GM12878 (cell line): Measurements from ENCODE around the gene SH3D19. TPM values are rescaled to one million over a fixed set of nuclear protein-coding genes. Genes with fewer than 3 reads are reported as not detected.

Experiments
- ATAC-seq: fragments of 200-7000 bp; cut with Tn5 transposase; 3 replicates; pipeline ENCODE4 v1.9.1; 2020; ENCODE audit warnings: mild to moderate bottlenecking, moderate library complexity
- BruUV-seq: library from RNA; stranded (reverse); fragments of 400-500 nt; replicated peaks from 2 replicates; lab custom pipeline; 2021; lab: Mats Ljungman, UMichigan
- CTCF ChIA-PET: fragments of 300-600 bp; sonication (Branson Sonifier 250); formaldehyde crosslinking; extraction: SDS; loops from one replicate; lab custom pipeline; 2021; ENCODE audit warnings: inconsistent platforms; lab: Yijun Ruan, JAX
- POLR2A ChIA-PET: fragments of 350-600 bp; formaldehyde crosslinking; extraction: SDS; loops from one replicate; lab custom pipeline; 2021; ENCODE audit warnings: inconsistent platforms; lab: Charles Lee
- RAD21 ChIA-PET: fragments of 300-600 bp; sonication (Branson Sonifier 250); formaldehyde crosslinking; loops from one replicate; lab custom pipeline; 2023; ENCODE audit warnings: antibody characterized with exemption; ENCODE audit not compliant: unreplicated experiment; lab: Charles Lee
- SMC1A ChIA-PET: fragments of 300-600 bp; sonication (Branson Sonifier 250); formaldehyde crosslinking; loops from one replicate; lab custom pipeline; 2023; ENCODE audit not compliant: unreplicated experiment, uncharacterized antibody; lab: Charles Lee
- DNase-seq: peaks from one replicate; pipeline ENCODE4 v3.0.0-alpha.2; 2011; ENCODE audit warnings: low read depth, low spot score
- FAIRE-seq: peaks from 3 replicates; lab custom pipeline; 2011; peaks lifted over from hg19 to GRCh38; lab: Jason Lieb, UNC
- H2AFZ ChIP-seq: 2 replicates; pipeline ENCODE4 v1.6.0; 2011; ENCODE audit warnings: low read depth, low read length, control low read depth; ENCODE audit not compliant: control insufficient read depth
- H3K27ac ChIP-seq: 2 replicates; pipeline ENCODE4 v1.5.1; 2011; ENCODE audit warnings: control low read depth; ENCODE audit not compliant: control insufficient read depth, insufficient read depth
- H3K27me3 ChIP-seq, 2 experiments: replicated peaks in 1 of 2; 2 replicates each; pipeline versions ENCODE4 v1.6.0 to v1.6.1; 2011; ENCODE audit warnings: low read length in 1 of 2; ENCODE audit not compliant: control insufficient read depth in 2 of 2, insufficient read depth in 2 of 2
- H3K36me3 ChIP-seq, 2 experiments: 2 replicates each; pipeline ENCODE4 v1.5.1; 2011; ENCODE audit warnings: low read length in 1 of 2; ENCODE audit not compliant: control insufficient read depth in 2 of 2, insufficient read depth in 2 of 2
- H3K4me1 ChIP-seq: 2 replicates; pipeline ENCODE4 v1.6.1; 2011; ENCODE audit warnings: mild to moderate bottlenecking, low read length, moderate library complexity, mixed read lengths; ENCODE audit not compliant: control insufficient read depth, insufficient read depth
- H3K4me2 ChIP-seq: 2 replicates; pipeline ENCODE4 v1.6.0; 2011; ENCODE audit warnings: control low read depth; ENCODE audit not compliant: control insufficient read depth, insufficient read depth
- H3K4me3 ChIP-seq: fragments of 200-600 bp; sonication (generic); 2 replicates; pipeline ENCODE4 v1.5.1; 2016
- H3K79me2 ChIP-seq: 2 replicates; pipeline ENCODE4 v1.6.0; 2011; ENCODE audit warnings: low read length; ENCODE audit not compliant: control insufficient read depth, insufficient read depth
- H3K9ac ChIP-seq: 2 replicates; pipeline ENCODE4 v1.8.0; 2011; ENCODE audit warnings: low read length, control low read depth, mixed read lengths; ENCODE audit not compliant: control insufficient read depth, insufficient read depth
- H3K9me3 ChIP-seq: replicated peaks from 3 replicates; pipeline ENCODE4 v1.5.1; 2011; ENCODE audit warnings: mild to moderate bottlenecking, low read length; ENCODE audit not compliant: control insufficient read depth, insufficient read depth
- H4K20me1 ChIP-seq: 2 replicates; pipeline ENCODE4 v1.6.0; 2011; ENCODE audit not compliant: control insufficient read depth, insufficient read depth
- JUNB ChIP-seq: IDR thresholded peaks from 2 replicates; pipeline ENCODE4 v1.6.1; 2016; ENCODE audit warnings: antibody characterized with exemption, mild to moderate bottlenecking
- KDM1A ChIP-seq: fragments of 200-600 bp; sonication (generic); IDR thresholded peaks from 2 replicates; pipeline ENCODE4 v1.6.1; 2016; ENCODE audit warnings: borderline replicate concordance
- MEF2A ChIP-seq: IDR thresholded peaks from 2 replicates; pipeline ENCODE4 v1.6.1; 2011; ENCODE audit warnings: low read depth, mild to moderate bottlenecking, low read length, moderate library complexity; ENCODE audit not compliant: insufficient read depth
- MEF2B ChIP-seq: fragments of 450-650 bp; IDR thresholded peaks from 2 replicates; pipeline ENCODE4 v1.6.1; 2018; ENCODE audit warnings: mild to moderate bottlenecking, moderate library complexity; ENCODE audit not compliant: partially characterized antibody, poor library complexity, severe bottlenecking
- NFXL1 ChIP-seq: fragments of 450-650 bp; IDR thresholded peaks from 2 replicates; pipeline ENCODE4 v1.6.1; 2017; ENCODE audit warnings: antibody characterized with exemption, mild to moderate bottlenecking, borderline replicate concordance
- NR2F1 ChIP-seq: fragments of 450-650 bp; conservative IDR thresholded peaks from 2 replicates; pipeline ENCODE4 v1.6.1; 2017; ENCODE audit warnings: mild to moderate bottlenecking
- NRF1 ChIP-seq: conservative IDR thresholded peaks from 2 replicates; pipeline ENCODE4 v1.6.1; 2011; ENCODE audit warnings: mild to moderate bottlenecking, low read depth, low read length, improper control_type of control experiment
- SPI1 ChIP-seq: IDR thresholded peaks from 2 replicates; pipeline ENCODE4 v1.6.1; 2011; ENCODE audit warnings: low read depth, mild to moderate bottlenecking, low read length, moderate library complexity, borderline replicate concordance; ENCODE audit not compliant: insufficient read depth
- WGBS: methylation state at CpG from one replicate; pipeline ENCODE4 v1.1.6; 2016; ENCODE audit warnings: low lambda C conversion rate; ENCODE audit not compliant: insufficient replicate concordance, insufficient coverage; ENCODE audit errors: missing lambda C conversion rate; 5-methylcytosine and 5-hydroxymethylcytosine counted together
- in situ Hi-C: fragments of 300-500 bp; cut with MboI; formaldehyde crosslinking; loops from 9 replicates; pipeline ENCODE4 v1.14.3; 2018; ENCODE audit warnings: mixed read lengths
- intact Hi-C: fragments of 100-400 bp; cut with micrococcal nuclease; formaldehyde crosslinking; loops from one replicate; pipeline ENCODE4 v1.14.2; 2022; ENCODE audit not compliant: unreplicated experiment
- polyA plus RNA-seq, 11 experiments: library from polyadenylated mRNA; depleted of rRNA in 4 of 11; unstranded in 6 of 11; stranded (reverse) in 5 of 11; fragments of >200 nt; fragmentation: Nextera tagmentation in 4 of 11; fragmentation: Illumina TruSeq in 1 of 11; extraction: Ambion mirVana in 4 of 11; extraction: Trizol in 1 of 11; gene quantifications; 1 replicate in 1 of 11; 2 replicates in 10 of 11; pipeline versions ENCODE4 v1.2.1 to v1.2.3, GENCODE V29; 2011 to 2016; ENCODE audit warnings: inconsistent platforms in 2 of 11, missing spikeins in 2 of 11, low read depth in 1 of 11
- total RNA-seq, 4 experiments: library from RNA; depleted of rRNA in 3 of 4; stranded (reverse); fragments of >200 nt in 3 of 4; fragmentation: Illumina TruSeq in 1 of 4; extraction: Trizol in 1 of 4; gene quantifications; 2 replicates each; pipeline versions ENCODE4 v1.2.1 to v1.2.3, GENCODE V29; 2013 to 2021

SH3D19 gene
- total and polyA plus RNA-seq, 10 of the 15 experiments (the other 5 are each of a cell fraction or from before 2014, with no cell fraction given) = 0.03 to 6.9 (median 0.33) TPM; not detected in 3

- no peaks in the 10 kb centered on the region for H3K4me1 ChIP-seq
- H3K79me2 ChIP-seq = no peaks in the 10 kb centered on the region
- intact Hi-C loops (no loop called here), in situ Hi-C loops (no loop called here)
- ChIA-PET CTCF (no interaction called here), POLR2A (no interaction called here), RAD21 (no interaction called here), SMC1A (interaction anchor here (0.6 to 0.8 kb wide), 2 partner anchors 12 to 84 kb away, joined by 3 read pairs; no protein-coding TSS in a partner anchor)
- no peak overlapping the region for H2AFZ ChIP-seq
- no peaks in the 10 kb centered on the region for H3K27me3 ChIP-seq
- no peak for ATAC-seq
- DNase-seq = no peak
- TF ChIP-seq KDM1A (no peak), JUNB (no peak), NFXL1 (no peak), MEF2A (no peak), NRF1 (no peak)
- no peak overlapping the region for H3K4me2 ChIP-seq
- whole genome bisulfite sequencing = 34% methylated on average over 6 of the region's 6 CpGs
- BruUV-seq = no TSS peak
- H3K9ac ChIP-seq = no peak overlapping the region
- no peaks in the 10 kb centered on the region for H3K9me3 ChIP-seq
- no peak for FAIRE-seq
- H3K4me3 ChIP-seq = no peak overlapping the region
- H3K36me3 ChIP-seq = no peaks in the 10 kb centered on the region
- no peaks in the 10 kb centered on the region for H4K20me1 ChIP-seq
- no peak overlapping the region for H3K27ac ChIP-seq
Measured at GRCh38 chr4:151199319-151200190, 125.8 kb downstream of the SH3D19 start.

- Histone ChIP-seq H3K4me1 (no peaks in the 10 kb centered on the region), H4K20me1 (no peaks in the 10 kb centered on the region), H2AFZ (no peak overlapping the region), H3K9me3 (no peaks in the 10 kb centered on the region), H3K9ac (no peak overlapping the region), H3K4me2 (no peak overlapping the region), H3K79me2 (no peaks in the 10 kb centered on the region), H3K27me3 (no peaks in the 10 kb centered on the region), H3K4me3 (no peak overlapping the region), H3K36me3 (no peaks in the 10 kb centered on the region), H3K27ac (no peak overlapping the region)
- intact Hi-C loops (no loop called here), in situ Hi-C loops (no loop called here)
- RAD21 ChIA-PET = no interaction called here
- SMC1A ChIA-PET = interaction anchor here (0.7 kb wide), 1 partner anchor 1590 kb away, joined by 3 read pairs; no protein-coding TSS in a partner anchor
- no peak for ATAC-seq
- WGBS = 37% methylated on average over 3 of the region's 3 CpGs
- TF ChIP-seq MEF2B (no peak), NR2F1 (no peak), SPI1 (no peak)
- POLR2A ChIA-PET = no interaction called here
- DNase-seq = no peak
- CTCF ChIA-PET = no interaction called here
- no TSS peak for BruUV-seq
- FAIRE-seq = no peak
Measured at GRCh38 chr4:151198748-151199147, 126.7 kb downstream of the SH3D19 start.
